Measurements from ENCODE around the gene FAIM2.

- TF ChIP-seq CTCF (IDR thresholded peaks at IDR 0.05) (no peak), POLR2AphosphoS5 (IDR thresholded peaks at IDR 0.05; ENCODE audit: low read depth, low read length) (no peak), REST (IDR thresholded peaks at IDR 0.05; ENCODE audit: insufficient read depth in 1 of 2, low read depth in 2 of 2, low read length in 1 of 2) (no peak), SIN3A (IDR thresholded peaks at IDR 0.05; ENCODE audit: borderline replicate concordance, insufficient read depth, low read depth, low read length) (no peak)
Observed at GRCh38 chr12:49897276-49897675, 6.4 kb downstream of the FAIM2 start.

Data from Panc1 (cell line).